HepG2 (cell line): Measurements from ENCODE around the gene MAFF. TPM values are rescaled to one million over a fixed set of nuclear protein-coding genes. Genes with fewer than 3 reads are reported as not detected.

Experiments
- CSRNP2 ChIP-seq: sonication (generic); formaldehyde crosslinking; conservative IDR thresholded peaks from 2 replicates; pipeline ENCODE4 v1.8.0; 2022; ENCODE audit warnings: low read depth, missing genetic modification reagents
- FOXJ3 ChIP-seq: sonication (generic); formaldehyde crosslinking; IDR thresholded peaks from 2 replicates; pipeline ENCODE4 v1.4.0; 2020; ENCODE audit warnings: missing genetic modification reagents, mild to moderate bottlenecking, borderline replicate concordance
- FUBP1 ChIP-seq: sonication (generic); formaldehyde crosslinking; IDR thresholded peaks from 2 replicates; pipeline ENCODE4 v1.5.1; 2020; ENCODE audit warnings: missing genetic modification reagents, mild to moderate bottlenecking, borderline replicate concordance
- GABPA ChIP-seq, 2 experiments: IDR thresholded peaks; 2 replicates each; pipeline ENCODE4 v1.6.1; 2011 to 2016; ENCODE audit warnings: low read depth in 2 of 2, low read length in 1 of 2, missing biosample characterization in 1 of 2, missing genetic modification characterization in 1 of 2
- HBP1 ChIP-seq: IDR thresholded peaks from 2 replicates; pipeline ENCODE4 v1.6.1; 2016; ENCODE audit warnings: low read depth, control low read depth
- HNF4G ChIP-seq, 2 experiments: sonication (generic) in 1 of 2; formaldehyde crosslinking in 1 of 2; IDR thresholded peaks; 2 replicates each; pipeline versions ENCODE4 v1.4.0 to v1.6.1; 2011 to 2020; ENCODE audit warnings: borderline replicate concordance in 2 of 2, low read depth in 2 of 2, mild to moderate bottlenecking in 2 of 2, low read length in 1 of 2, missing genetic modification reagents in 1 of 2, moderate library complexity in 1 of 2
- HOXA3 ChIP-seq: sonication (generic); formaldehyde crosslinking; IDR thresholded peaks from 2 replicates; pipeline ENCODE4 v1.5.0; 2020; ENCODE audit warnings: missing genetic modification reagents
- MIER3 ChIP-seq: IDR thresholded peaks from 2 replicates; pipeline ENCODE4 v1.6.1; 2016; ENCODE audit warnings: missing compliant biosample characterization, borderline replicate concordance
- NR2C2 ChIP-seq: sonication (generic); formaldehyde crosslinking; IDR thresholded peaks from 2 replicates; pipeline ENCODE4 v1.4.0; 2020; ENCODE audit warnings: missing genetic modification reagents, mild to moderate bottlenecking, moderate library complexity, borderline replicate concordance
- RFX5 ChIP-seq: IDR thresholded peaks from 2 replicates; pipeline ENCODE4 v1.6.1; 2011; ENCODE audit warnings: low read depth, low read length, improper control_type of control experiment
- SAFB2 ChIP-seq: sonication (generic); formaldehyde crosslinking; IDR thresholded peaks from 2 replicates; pipeline ENCODE4 v1.5.1; 2020; ENCODE audit warnings: missing genetic modification reagents, low read depth, mild to moderate bottlenecking, borderline replicate concordance
- ZBTB2 ChIP-seq: sonication (generic); formaldehyde crosslinking; IDR thresholded peaks from 2 replicates; pipeline ENCODE4 v1.8.0; 2022; ENCODE audit warnings: low read depth, missing genetic modification reagents
- ZBTB3 ChIP-seq: sonication (generic); formaldehyde crosslinking; IDR thresholded peaks from 2 replicates; pipeline ENCODE4 v1.4.0; 2020; ENCODE audit warnings: low read depth, mild to moderate bottlenecking, moderate library complexity, missing genetic modification reagents, borderline replicate concordance
- ZFX ChIP-seq: sonication (generic); formaldehyde crosslinking; IDR thresholded peaks from 2 replicates; pipeline ENCODE4 v1.4.0; 2020; ENCODE audit warnings: mild to moderate bottlenecking, low read depth, missing genetic modification reagents, moderate library complexity
- ZNF180 ChIP-seq: sonication (generic); formaldehyde crosslinking; IDR thresholded peaks from 2 replicates; pipeline ENCODE4 v1.4.0; 2020; ENCODE audit warnings: low read depth, missing genetic modification reagents, borderline replicate concordance
- ZNF317 ChIP-seq: sonication (generic); formaldehyde crosslinking; IDR thresholded peaks from 2 replicates; pipeline ENCODE4 v1.5.0; 2020; ENCODE audit warnings: mild to moderate bottlenecking, missing genetic modification reagents
- ZNF598 ChIP-seq: sonication (generic); formaldehyde crosslinking; IDR thresholded peaks from 2 replicates; pipeline ENCODE4 v1.5.1; 2020; ENCODE audit warnings: mild to moderate bottlenecking, missing genetic modification reagents, borderline replicate concordance
- ZNF619 ChIP-seq: sonication (generic); formaldehyde crosslinking; IDR thresholded peaks from 2 replicates; pipeline ENCODE4 v1.4.0; 2020; ENCODE audit warnings: mild to moderate bottlenecking, missing genetic modification reagents
- ZNF703 ChIP-seq: sonication (generic); formaldehyde crosslinking; IDR thresholded peaks from 2 replicates; pipeline ENCODE4 v1.5.1; 2020; ENCODE audit warnings: missing genetic modification reagents, mild to moderate bottlenecking, moderate library complexity, borderline replicate concordance
- polyA plus RNA-seq, 8 experiments: library from polyadenylated mRNA; depleted of rRNA in 3 of 8; stranded (reverse) in 7 of 8; unstranded in 1 of 8; fragments of >200 nt; fragmentation: Illumina TruSeq in 4 of 8; extraction: Trizol in 4 of 8; gene quantifications; 2 replicates each; pipeline versions ENCODE4 v1.2.1 to v1.2.3, GENCODE V29; 2011 to 2016; ENCODE audit warnings: low read depth in 4 of 8, missing spikeins in 1 of 8, mixed read lengths in 1 of 8; ENCODE audit not compliant: insufficient read depth in 1 of 8
- total RNA-seq, 5 experiments: library from RNA; depleted of rRNA; stranded (reverse); fragments of >200 nt; fragmentation: Illumina TruSeq; extraction: Trizol; gene quantifications; 2 replicates each; pipeline ENCODE4 v1.2.3, GENCODE V29; 2016; ENCODE audit warnings: low read depth in 1 of 5

Gene MAFF
- total and polyA plus RNA-seq, 2 of the 13 experiments (the other 11 are each of a cell fraction or from before 2014, with no cell fraction given), result 5.4 to 14.3 TPM

- no peak for TF ChIP-seq ZBTB2 (CRISPR knock-in tag)
- no peak for TF ChIP-seq ZNF703
- TF ChIP-seq RFX5, result no peak
- no peak; the same call in 1 of the 2 replicates for TF ChIP-seq ZFX (CRISPR knock-in tag)
- TF ChIP-seq MIER3 (CRISPR knock-in tag), result peak; percentile 74; the same call in 1 of the 2 replicates
- TF ChIP-seq GABPA (IDR thresholded peaks at IDR 0.05; ENCODE audit: low read depth, low read length), result no peak
- peak; percentile 26; the same call in 1 of the 2 replicates for TF ChIP-seq GABPA (CRISPR knock-in tag; IDR thresholded peaks at IDR 0.05; ENCODE audit: low read depth)
- TF ChIP-seq FOXJ3 (CRISPR knock-in tag), result peak; percentile 89; the same call in 1 of the 2 replicates
- no peak for TF ChIP-seq ZNF619 (CRISPR knock-in tag)
- no peak for TF ChIP-seq HBP1
- TF ChIP-seq ZBTB3 (CRISPR knock-in tag), result no peak
- TF ChIP-seq ZNF317 (CRISPR knock-in tag), result peak; percentile 78; the same call in 1 of the 2 replicates
- TF ChIP-seq SAFB2, result no peak
- no peak for TF ChIP-seq ZNF598 (CRISPR knock-in tag)
- TF ChIP-seq CSRNP2 (CRISPR knock-in tag), result no peak
- peak; percentile 45; the same call in 1 of the 2 replicates for TF ChIP-seq HNF4G (IDR thresholded peaks at IDR 0.05; ENCODE audit: borderline replicate concordance, low read depth, low read length)
- TF ChIP-seq HNF4G (CRISPR knock-in tag; IDR thresholded peaks at IDR 0.05; ENCODE audit: borderline replicate concordance, low read depth), result peak; percentile 29; the same call in 1 of the 2 replicates
- TF ChIP-seq ZNF180, result no peak
- TF ChIP-seq NR2C2 (CRISPR knock-in tag), result no peak; the same call in 1 of the 2 replicates
- TF ChIP-seq HOXA3, result peak; percentile 75; the same call in 1 of the 2 replicates
- no peak for TF ChIP-seq FUBP1 (CRISPR knock-in tag)
Measured at GRCh38 chr22:38177926-38178604, 23.7 kb upstream of the MAFF start (continued).
